Psoas muscle (tissue), 8 donors: Measurements from ENCODE around the gene COL20A1. TPM values are rescaled to one million over a fixed set of nuclear protein-coding genes. Genes with fewer than 3 reads are reported as not detected.

Source experiments
- ATAC-seq, 4 donors: fragments of 200-7000 bp; cut with Tn5 transposase; one replicate each; pipeline ENCODE4 v1.9.1; 2020; ENCODE audit warnings: moderate library complexity in 3 of 4, mild to moderate bottlenecking in 2 of 4
- DNase-seq, 2 donors: peaks; one replicate each; pipeline ENCODE4 v3.0.0-alpha.2; 2020
- H3K27ac ChIP-seq: fragments of 200-600 bp; one replicate; pipeline ENCODE4 v1.8.0; 2022
- H3K27me3 ChIP-seq, 3 donors: fragments of 200-600 bp in 1 of 3; one replicate each; pipeline versions ENCODE4 v1.6.1 to v1.8.0; 2013 to 2022; ENCODE audit warnings: low read length in 2 of 3, mild to moderate bottlenecking in 2 of 3, moderate library complexity in 1 of 3; ENCODE audit not compliant: insufficient read depth in 3 of 3
- H3K36me3 ChIP-seq, 2 donors: fragments of 200-600 bp in 1 of 2; one replicate each; pipeline versions ENCODE4 v1.6.1 to v1.8.0; 2013 to 2022; ENCODE audit warnings: low read depth in 1 of 2, mild to moderate bottlenecking in 1 of 2, moderate library complexity in 1 of 2; ENCODE audit not compliant: insufficient read depth in 1 of 2
- H3K4me1 ChIP-seq: fragments of 200-600 bp; one replicate; pipeline ENCODE4 v1.8.0; 2022
- H3K4me3 ChIP-seq: fragments of 200-600 bp; one replicate; pipeline ENCODE4 v1.8.0; 2022; ENCODE audit warnings: mild to moderate bottlenecking
- H3K9me3 ChIP-seq: fragments of 200-600 bp; one replicate; pipeline ENCODE4 v1.8.0; 2022
- CTCF ChIP-seq: fragments of 200-600 bp; IDR thresholded peaks from one replicate; pipeline ENCODE4 v1.8.0; 2022; ENCODE audit warnings: antibody characterized with exemption
- WGBS, 3 donors: extraction: QIAGEN DNeasy Blood & Tissue Kit; methylation state at CpG; one replicate each; pipeline versions ENCODE4 v1.1.6 to v1.1.7; 2013; 5-methylcytosine and 5-hydroxymethylcytosine counted together
- intact Hi-C, 2 donors: fragments of 100-400 bp; cut with DNase I; formaldehyde crosslinking; loops; one replicate each; pipeline versions ENCODE4 v1.11.0 to v1.14.2; 2022
- polyA plus RNA-seq, 3 donors: library from polyadenylated mRNA; stranded (reverse); fragments of 200-250 nt; gene quantifications; one replicate each; pipeline ENCODE4 v1.2.3, GENCODE V29; 2013
- total RNA-seq, 4 donors: library from RNA; stranded (reverse); fragmentation: NEBNext Ultra II Directional in 2 of 4; extraction: Animal tissue kit (Norgen Biotek cat#: 25700) in 2 of 4; gene quantifications; one replicate each; pipeline versions ENCODE4 v1.2.1 to v1.2.4, GENCODE V29; 2021 to 2023
- donor health status: healthy with polysubstance abuse.
- donor health status: DM: no; HTN: no; CAD: no; lungs with moderate emphysema.
- donor health status: Bipolar disorder and iron deficiency.
- donor health status: healthy.
- donor health status: DM: yes; HTN: yes; CAD: no.
- donor health status: DM: no; HTN: no; CAD: no.
- donor health status: DM: no; HTN: no; CAD: no.
- donor health status: DM: yes; HTN: yes; CAD: no.

Gene COL20A1
- total and polyA plus RNA-seq, 7 donors: 0.08 to 0.09 TPM; not detected in 5

- H3K4me3 ChIP-seq: no peak overlapping the region
- no peak for DNase-seq
- intact Hi-C loops: no loop called here
- peaks cover 0 to 79% (median 30%) of the 10 kb centered on the region in 3 donors for H3K27me3 ChIP-seq
- TF ChIP-seq CTCF: no peak
- WGBS, 3 donors: 59 to 63% (median 62%) methylated on average over 31 of the region's 31 CpGs
- H3K36me3 ChIP-seq: no peaks in the 10 kb centered on the region
- peaks cover 2% of the 10 kb centered on the region for H3K4me1 ChIP-seq
- no peak overlapping the region for H3K27ac ChIP-seq
- ATAC-seq: no peak
- no peaks in the 10 kb centered on the region for H3K9me3 ChIP-seq
These were observed 36.9 kb upstream of the COL20A1 start for GRCh38 chr20:63255931-63256704.

GRCh38 chr20:63256954-63257353, 36.0 kb upstream of the COL20A1 start:
- Histone ChIP-seq H3K4me3 (no peak overlapping the region), H3K27ac (no peak overlapping the region), H3K27me3 (peaks cover 0 to 76% (median 29%) of the 10 kb centered on the region in 3 donors), H3K4me1 (peaks cover 2% of the 10 kb centered on the region), H3K36me3 (no peaks in the 10 kb centered on the region), H3K9me3 (no peaks in the 10 kb centered on the region)
- no peak for ATAC-seq
- intact Hi-C loops: no loop called here
- DNase-seq: no peak
- 87 to 94% (median 91%) methylated on average over 4 of the region's 4 CpGs for WGBS, 3 donors
- no peak for TF ChIP-seq CTCF

- DNase-seq (no peak), ATAC-seq (no peak)
- Histone ChIP-seq H3K36me3 (no peaks in the 10 kb centered on the region), H3K27ac (no peak overlapping the region), H3K4me3 (no peak overlapping the region), H3K9me3 (no peaks in the 10 kb centered on the region), H3K27me3 (peaks cover 0 to 71% (median 26%) of the 10 kb centered on the region in 3 donors), H3K4me1 (peaks cover 2% of the 10 kb centered on the region)
- no peak for TF ChIP-seq CTCF
- intact Hi-C loops: no loop called here
- WGBS, 3 donors: 88 to 92% (median 89%) methylated on average over 10 to 13 of the region's 13 CpGs
These were observed 35.4 kb upstream of the COL20A1 start for GRCh38 chr20:63257629-63258028.

GRCh38 chr20:63258781-63259180, 34.2 kb upstream of the COL20A1 start:
- Histone ChIP-seq H3K9me3 (no peaks in the 10 kb centered on the region), H3K4me1 (no peaks in the 10 kb centered on the region), H3K27me3 (peaks cover 0 to 68% (median 19%) of the 10 kb centered on the region in 3 donors), H3K36me3 (no peaks in the 10 kb centered on the region), H3K4me3 (no peak overlapping the region), H3K27ac (no peak overlapping the region)
- intact Hi-C loops: no loop called here
- DNase-seq: no peak
- no peak for ATAC-seq
- no peak for TF ChIP-seq CTCF
- 18 to 31% (median 25%) methylated on average over 8 of the region's 8 CpGs for WGBS, 3 donors
